Coronary artery (tissue), 2 donors: ENCODE data around the gene TMEM250.

Experiments
- DNase-seq: peaks from one replicate; pipeline ENCODE4 v3.0.0-alpha.2; 2017; ENCODE audit warnings: low spot score
- H3K27ac ChIP-seq, 2 donors: fragments of 200-600 bp; sonication (generic); one replicate each; pipeline ENCODE4 v1.5.1; 2016 to 2019
- H3K4me3 ChIP-seq: fragments of 200-600 bp; sonication (generic); 2 replicates; pipeline ENCODE4 v1.5.1; 2016; ENCODE audit warnings: mild to moderate bottlenecking, moderate library complexity
- TF ChIP-seq, protein P1 (sequence below): fragments of 200-600 bp; sonication (generic); IDR thresholded peaks from one replicate; pipeline ENCODE4 v1.5.1; 2019; ENCODE audit warnings: antibody characterized with exemption

Gene TMEM250

DNA sequence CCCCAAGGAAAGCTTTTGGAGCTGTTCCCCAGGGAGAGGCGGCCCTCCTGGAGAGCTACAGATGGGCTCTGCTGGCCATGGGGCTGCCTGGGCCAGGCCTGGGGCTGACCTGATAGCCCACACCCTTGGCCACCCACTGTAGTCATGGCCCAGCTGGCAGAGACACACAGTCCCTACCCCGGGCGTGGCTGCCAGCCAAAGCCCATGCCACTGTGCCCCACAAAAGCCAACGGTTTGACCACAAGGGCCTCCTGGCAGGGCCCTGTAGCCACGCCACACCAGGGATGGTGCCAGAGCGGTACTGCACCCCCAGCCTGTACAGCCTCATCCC is 38.8 kb downstream of the TMEM250 start:
- peak overlapping the region; percentile 36 to 70 for H3K27ac ChIP-seq
- TF ChIP-seq, protein P1, sequence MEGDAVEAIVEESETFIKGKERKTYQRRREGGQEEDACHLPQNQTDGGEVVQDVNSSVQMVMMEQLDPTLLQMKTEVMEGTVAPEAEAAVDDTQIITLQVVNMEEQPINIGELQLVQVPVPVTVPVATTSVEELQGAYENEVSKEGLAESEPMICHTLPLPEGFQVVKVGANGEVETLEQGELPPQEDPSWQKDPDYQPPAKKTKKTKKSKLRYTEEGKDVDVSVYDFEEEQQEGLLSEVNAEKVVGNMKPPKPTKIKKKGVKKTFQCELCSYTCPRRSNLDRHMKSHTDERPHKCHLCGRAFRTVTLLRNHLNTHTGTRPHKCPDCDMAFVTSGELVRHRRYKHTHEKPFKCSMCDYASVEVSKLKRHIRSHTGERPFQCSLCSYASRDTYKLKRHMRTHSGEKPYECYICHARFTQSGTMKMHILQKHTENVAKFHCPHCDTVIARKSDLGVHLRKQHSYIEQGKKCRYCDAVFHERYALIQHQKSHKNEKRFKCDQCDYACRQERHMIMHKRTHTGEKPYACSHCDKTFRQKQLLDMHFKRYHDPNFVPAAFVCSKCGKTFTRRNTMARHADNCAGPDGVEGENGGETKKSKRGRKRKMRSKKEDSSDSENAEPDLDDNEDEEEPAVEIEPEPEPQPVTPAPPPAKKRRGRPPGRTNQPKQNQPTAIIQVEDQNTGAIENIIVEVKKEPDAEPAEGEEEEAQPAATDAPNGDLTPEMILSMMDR = no peak

DNA sequence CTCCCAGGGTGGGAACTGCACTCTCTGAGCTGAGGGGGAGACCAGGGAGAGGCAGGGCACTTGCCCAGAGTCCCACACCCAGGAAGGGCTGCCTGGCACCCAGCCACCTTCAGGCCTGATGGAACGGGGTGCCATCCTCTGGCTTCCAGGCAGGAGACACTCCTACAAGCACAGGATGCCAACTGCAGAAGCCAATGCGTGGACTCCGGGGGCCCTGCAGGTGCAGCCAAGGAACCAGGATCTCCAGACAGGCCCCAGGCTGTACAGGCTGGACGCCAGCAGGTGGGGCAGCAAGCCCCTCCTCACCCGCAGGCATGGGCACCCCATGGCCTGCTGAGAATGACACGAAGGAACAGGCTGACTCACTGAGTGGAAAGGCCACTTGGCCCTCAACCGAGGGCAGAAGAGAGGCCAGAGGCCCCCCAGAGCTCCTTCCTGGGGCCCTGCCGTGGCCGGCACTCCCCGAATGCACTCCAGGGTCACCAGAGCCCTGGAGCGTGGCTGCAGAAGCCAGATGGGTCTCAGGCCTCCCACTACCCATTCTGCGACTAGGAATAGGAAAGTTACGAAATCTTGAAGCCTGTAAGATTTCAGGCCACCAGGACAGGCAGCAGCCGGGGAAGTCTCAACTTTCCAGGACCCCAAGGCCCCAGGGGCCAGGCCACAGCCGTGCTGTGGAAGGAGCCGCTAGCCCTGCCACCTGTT is 39.3 kb downstream of the TMEM250 start:
- Histone ChIP-seq H3K4me3 (peak overlapping the region; percentile 22), H3K27ac (peak overlapping the region; percentile 36 to 70)
- no peak for DNase-seq
- TF ChIP-seq, protein P1 = no peak

More for the DNA sequence above, 38.8 kb downstream of the TMEM250 start:
- peak overlapping the region; percentile 22 for H3K4me3 ChIP-seq
- DNase-seq = no peak

DNA sequence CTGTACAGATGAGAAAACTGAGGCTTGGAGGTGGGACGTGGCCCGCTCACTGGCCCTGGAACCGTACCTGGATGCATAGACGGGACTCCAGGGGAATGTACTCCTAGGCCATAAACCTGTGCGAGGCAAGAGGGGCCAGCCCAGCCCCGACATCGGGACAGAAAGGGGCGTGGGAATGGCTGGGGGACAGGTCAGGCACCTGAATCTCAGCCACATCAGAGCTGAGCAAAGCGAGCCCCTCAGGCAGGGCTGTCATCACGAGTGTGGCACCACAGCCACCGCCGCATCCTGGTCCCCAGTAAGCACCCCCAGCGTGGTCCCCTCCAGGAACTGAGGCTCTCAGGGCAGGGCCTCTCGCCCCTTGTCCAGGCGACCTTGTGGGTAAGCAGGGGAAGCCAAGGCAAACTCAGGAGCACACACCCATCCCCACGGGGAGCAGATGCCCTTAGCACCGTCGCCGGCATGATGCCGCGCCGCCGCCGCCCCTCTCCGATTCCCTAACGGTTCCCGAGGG is 40.1 kb downstream of the TMEM250 start:
- H3K4me3 ChIP-seq = no peak overlapping the region
- no peak for DNase-seq
- H3K27ac ChIP-seq = no peak overlapping the region
- TF ChIP-seq, protein P1 = no peak

DNA sequence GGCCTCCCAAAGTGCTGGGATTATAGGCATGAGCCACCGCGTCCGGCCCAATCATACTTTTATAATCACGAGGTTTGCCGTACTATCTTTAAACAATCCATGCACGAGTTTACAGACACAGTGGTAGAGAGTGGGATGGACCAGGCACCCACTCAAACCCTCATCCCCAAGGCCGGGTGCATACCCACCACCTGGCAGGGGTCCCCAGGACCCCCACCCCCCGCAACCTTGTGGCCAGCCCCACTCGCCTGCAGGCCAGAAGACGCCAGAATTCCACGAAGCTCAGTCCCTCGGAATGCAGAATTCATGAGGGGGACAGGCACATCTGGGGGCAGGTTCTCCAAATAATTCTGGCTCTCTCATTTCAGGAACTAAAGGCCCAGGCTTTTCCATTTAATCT is 40.7 kb downstream of the TMEM250 start:
- Histone ChIP-seq H3K4me3 (no peak overlapping the region), H3K27ac (no peak overlapping the region)
- TF ChIP-seq, protein P1 = no peak
- no peak for DNase-seq

DNA sequence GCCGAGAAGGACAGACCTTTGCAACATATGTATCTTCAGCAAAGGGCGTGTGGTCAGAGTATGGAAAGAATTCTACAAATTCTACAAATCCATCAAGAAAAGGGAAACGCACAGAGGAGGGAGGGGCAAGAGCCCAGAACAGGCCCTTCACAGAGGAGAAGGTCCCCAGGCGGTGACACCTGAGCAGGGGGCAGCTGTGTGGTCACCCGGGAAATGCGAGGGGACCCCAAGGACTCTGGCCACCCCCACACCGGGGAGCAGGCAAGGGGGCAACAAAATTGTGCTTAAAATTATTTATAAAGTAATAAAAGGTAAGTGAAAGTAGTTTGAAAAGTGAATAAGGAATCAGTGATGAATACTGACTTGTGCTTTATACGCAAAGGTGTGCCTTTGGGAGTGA is 41.2 kb downstream of the TMEM250 start:
- no peak for DNase-seq
- TF ChIP-seq, protein P1 = no peak
- Histone ChIP-seq H3K4me3 (no peak overlapping the region), H3K27ac (no peak overlapping the region)

DNA sequence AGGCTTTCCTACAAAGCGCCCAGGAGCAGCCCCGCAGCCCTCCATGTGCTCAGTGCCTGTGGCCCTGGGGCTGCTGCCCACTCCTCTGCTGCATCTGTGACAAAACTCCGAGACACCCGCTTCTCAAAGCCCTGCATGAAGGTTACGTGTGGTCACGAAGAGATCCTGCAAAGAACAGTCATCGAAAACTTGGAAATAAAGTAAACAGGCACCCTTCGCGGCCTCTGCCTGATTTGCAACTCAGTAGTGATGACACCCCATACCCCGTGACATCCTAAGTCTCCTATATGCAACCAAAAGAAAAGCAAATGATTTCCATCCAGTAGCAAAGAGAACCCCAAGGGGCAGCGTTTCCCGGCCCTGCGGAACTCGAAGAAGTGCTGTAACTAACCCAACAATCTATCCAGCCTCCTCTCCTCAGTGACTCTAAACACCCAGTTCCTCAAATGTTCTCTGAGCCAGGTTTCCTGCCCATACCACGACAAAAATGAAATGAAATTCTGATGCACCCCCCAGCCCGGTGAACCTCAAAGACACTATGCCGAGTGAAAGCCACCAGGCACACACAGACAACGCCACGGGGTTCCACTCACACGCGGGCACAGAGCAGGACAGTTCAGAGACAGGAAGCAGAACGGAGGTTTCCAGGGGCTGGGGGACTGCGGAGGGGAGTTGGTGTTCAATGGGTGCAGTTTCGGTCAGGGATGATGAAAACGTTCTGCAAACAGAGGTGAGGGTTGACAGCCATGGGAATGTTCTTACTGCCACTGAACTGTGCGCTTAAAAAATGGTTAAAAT is 42.6 kb downstream of the TMEM250 start:
- Histone ChIP-seq H3K27ac (no peak overlapping the region), H3K4me3 (no peak overlapping the region)
- TF ChIP-seq, protein P1 = no peak
- DNase-seq = no peak
